GM23338 (cell line): ENCODE results near the gene SLC7A5. TPM values are rescaled to one million over a fixed set of nuclear protein-coding genes. Genes with fewer than 3 reads are reported as not detected.

Experiments
- ATAC-seq: fragments of 200-7000 bp; cut with Tn5 transposase; 3 replicates; pipeline ENCODE4 v1.9.1; 2020
- DNase-seq: peaks from one replicate; pipeline ENCODE4 v3.0.0-alpha.2; 2015; ENCODE audit warnings: low spot score
- H2AFZ ChIP-seq: fragments of 200-600 bp; sonication (generic); 2 replicates; pipeline ENCODE4 v1.8.0; 2016; ENCODE audit warnings: antibody characterized with exemption, mild to moderate bottlenecking, moderate library complexity
- H3F3A ChIP-seq: fragments of 200-600 bp; sonication (generic); replicated peaks from 2 replicates; pipeline ENCODE4 v1.8.0; 2017; ENCODE audit warnings: antibody characterized with exemption, mixed run types, low read depth
- H3K27ac ChIP-seq: fragments of 200-600 bp; sonication (generic); 2 replicates; pipeline ENCODE4 v1.6.1; 2016; ENCODE audit warnings: low read depth
- H3K27me3 ChIP-seq: fragments of 200-600 bp; sonication (generic); 2 replicates; pipeline ENCODE4 v1.8.0; 2016; ENCODE audit warnings: mild to moderate bottlenecking, mixed run types, moderate library complexity; ENCODE audit not compliant: insufficient read depth
- H3K36me3 ChIP-seq: fragments of 200-600 bp; sonication (generic); 2 replicates; pipeline ENCODE4 v1.8.0; 2016; ENCODE audit warnings: mild to moderate bottlenecking; ENCODE audit not compliant: insufficient read depth
- H3K4me1 ChIP-seq: fragments of 200-600 bp; sonication (generic); 2 replicates; pipeline ENCODE4 v1.8.0; 2016; ENCODE audit warnings: mild to moderate bottlenecking, moderate library complexity; ENCODE audit not compliant: insufficient read depth
- H3K4me2 ChIP-seq: fragments of 200-600 bp; sonication (generic); 2 replicates; pipeline ENCODE4 v1.7.1; 2017; ENCODE audit warnings: mixed run types
- H3K4me3 ChIP-seq: fragments of 200-600 bp; sonication (generic); 2 replicates; pipeline ENCODE4 v1.6.1; 2016; ENCODE audit warnings: mixed run types
- H3K79me2 ChIP-seq: fragments of 200-600 bp; sonication (generic); replicated peaks from 2 replicates; pipeline ENCODE4 v1.8.0; 2017; ENCODE audit warnings: mild to moderate bottlenecking; ENCODE audit not compliant: insufficient read depth
- H3K9me2 ChIP-seq: fragments of 200-600 bp; sonication (generic); 2 replicates; pipeline ENCODE4 v1.8.0; 2017; ENCODE audit not compliant: insufficient read depth
- H4K20me1 ChIP-seq: fragments of 200-600 bp; sonication (generic); replicated peaks from 2 replicates; pipeline ENCODE4 v1.8.0; 2017; ENCODE audit warnings: mild to moderate bottlenecking; ENCODE audit not compliant: insufficient read depth
- H3K27ac Mint-ChIP-seq: 2 replicates; pipeline ENCODE4 v1.8.0; 2020; ENCODE audit warnings: inconsistent platforms, mild to moderate bottlenecking, moderate library complexity, mixed read lengths
- H3K27me3 Mint-ChIP-seq: 3 replicates; pipeline ENCODE4 v1.8.0; 2022; ENCODE audit warnings: low read depth, mild to moderate bottlenecking, moderate library complexity, mixed read lengths, inconsistent platforms; ENCODE audit not compliant: insufficient read depth, poor library complexity
- H3K36me3 Mint-ChIP-seq: 3 replicates; pipeline ENCODE4 v1.8.0; 2021; ENCODE audit warnings: low read depth, mild to moderate bottlenecking, inconsistent platforms, moderate library complexity, mixed read lengths
- H3K4me1 Mint-ChIP-seq: 3 replicates; pipeline ENCODE4 v1.8.0; 2020; ENCODE audit warnings: mild to moderate bottlenecking, inconsistent platforms, mixed read lengths
- H3K4me3 Mint-ChIP-seq: 3 replicates; pipeline ENCODE4 v1.8.0; 2021; ENCODE audit warnings: moderate library complexity, mild to moderate bottlenecking, inconsistent platforms, mixed read lengths
- H3K9me3 Mint-ChIP-seq: 3 replicates; pipeline ENCODE4 v1.8.0; 2020; ENCODE audit warnings: moderate library complexity, mild to moderate bottlenecking, inconsistent platforms, mixed read lengths
- CTCF ChIP-seq, 2 experiments: fragments of 200-600 bp in 1 of 2; sonication (generic) in 1 of 2; conservative IDR thresholded peaks; 2 replicates each; pipeline versions ENCODE4 v1.5.1 to v1.6.1; 2016 to 2017; ENCODE audit warnings: antibody characterized with exemption in 2 of 2, low read depth in 2 of 2, mild to moderate bottlenecking in 2 of 2, moderate library complexity in 1 of 2
- NANOG ChIP-seq: IDR thresholded peaks from 2 replicates; pipeline ENCODE4 v1.6.1; 2016; ENCODE audit warnings: antibody characterized with exemption, borderline replicate concordance
- ZNF114 ChIP-seq: fragments of 250-450 bp; sonication (Bioruptor Pico); IDR thresholded peaks from 2 replicates; pipeline ENCODE4 v1.5.0; 2020; ENCODE audit warnings: mild to moderate bottlenecking, moderate library complexity
- ZNF462 ChIP-seq: fragments of 250-450 bp; sonication (Bioruptor Pico); IDR thresholded peaks from 2 replicates; pipeline ENCODE4 v1.5.0; 2020; ENCODE audit warnings: mild to moderate bottlenecking, moderate library complexity
- polyA plus RNA-seq: library from polyadenylated mRNA; unstranded; fragments of >200 nt; fragmentation: Nextera tagmentation; extraction: Ambion mirVana; gene quantifications from 2 replicates; pipeline ENCODE4 v1.2.1, GENCODE V29; 2016
- total RNA-seq: library from RNA; depleted of rRNA; stranded (reverse); fragments of >200 nt; shearing (Covaris generic); gene quantifications from 2 replicates; pipeline ENCODE4 v1.2.3, GENCODE V29; 2014

SLC7A5 gene
- total and polyA plus RNA-seq, 2 experiments from 2014 or later = 107 to 386 TPM

GRCh38 chr16:87815567-87815966, 53.7 kb downstream of the SLC7A5 start:
- H3K4me1 ChIP-seq = peaks cover 8% of the 10 kb centered on the region
- no peak overlapping the region for H2AFZ ChIP-seq
- peaks cover 5% of the 10 kb centered on the region for H3K27me3 Mint-ChIP-seq
- no peaks in the 10 kb centered on the region for H3K27me3 ChIP-seq
- peaks cover 9% of the 10 kb centered on the region for H3K36me3 ChIP-seq
- H3K36me3 Mint-ChIP-seq = peaks cover 22% of the 10 kb centered on the region
- DNase-seq (no peak), ATAC-seq (no peak)
- no peak overlapping the region for H3K4me3 ChIP-seq
- no peaks in the 10 kb centered on the region for H3K9me2 ChIP-seq
- TF ChIP-seq ZNF462 (CRISPR knock-in tag) = no peak
- TF ChIP-seq CTCF (conservative IDR thresholded peaks at IDR 0.05; ENCODE audit: low read depth in 2 of 2) = peak in 1 of 2 experiments; percentile 48; a peak in 2 of 4 replicates
- TF ChIP-seq ZNF114 (CRISPR knock-in tag) = no peak
- no peak for TF ChIP-seq NANOG
- no peaks in the 10 kb centered on the region for H3F3A ChIP-seq
- H3K4me1 Mint-ChIP-seq = peaks cover 18% of the 10 kb centered on the region
- no peaks in the 10 kb centered on the region for H4K20me1 ChIP-seq
- H3K79me2 ChIP-seq = no peaks in the 10 kb centered on the region
- H3K27ac ChIP-seq = no peak overlapping the region
- H3K9me3 Mint-ChIP-seq = peaks cover 34% of the 10 kb centered on the region
- H3K4me2 ChIP-seq = no peak overlapping the region
- H3K27ac Mint-ChIP-seq = no peak overlapping the region
- no peak overlapping the region for H3K4me3 Mint-ChIP-seq
